ENCODE results near the gene FRMD4A. TPM values are rescaled to one million over a fixed set of nuclear protein-coding genes. Genes with fewer than 3 reads are reported as not detected.

Gene FRMD4A
- total RNA-seq, 1 experiment from 2014 or later: 7.1 TPM

- BruUV-seq (replicated peaks): no TSS peak
- TF ChIP-seq EZH2phosphoT487 (IDR thresholded peaks at IDR 0.05; ENCODE audit: borderline replicate concordance, low read length): no peak
- TF ChIP-seq EZH2 (IDR thresholded peaks at IDR 0.05; ENCODE audit: low read length, unreplicated experiment): no peak
- TF ChIP-seq CTCF (conservative IDR thresholded peaks at IDR 0.05; ENCODE audit: low read depth, low read length): no peak
- Histone ChIP-seq H3K27ac (ENCODE audit: low read length) (no peak overlapping the region), H4K20me1 (ENCODE audit: low read length) (no peaks in the 10 kb centered on the region), H3K36me3 (ENCODE audit: low read depth, low read length) (no peaks in the 10 kb centered on the region), H3K4me3 (ENCODE audit: low read length) (no peak overlapping the region), H3K4me2 (ENCODE audit: low read length) (no peak overlapping the region), H3F3A (ENCODE audit: low read length, unreplicated experiment) (no peaks in the 10 kb centered on the region), H3K4me1 (ENCODE audit: insufficient read depth, low read length) (peaks cover under 1% of the 10 kb centered on the region; the same call in 1 of the 2 replicates), H3K9ac (ENCODE audit: low read length) (no peak overlapping the region), H2AFZ (ENCODE audit: low read length) (no peak overlapping the region), H3K79me2 (ENCODE audit: low read length) (no peaks in the 10 kb centered on the region), H3K9me3 (ENCODE audit: low read length) (no peaks in the 10 kb centered on the region), H3K27me3 (ENCODE audit: low read length) (no peaks in the 10 kb centered on the region), H3K9me2 (replicated peaks; ENCODE audit: low read length) (no peaks in the 10 kb centered on the region)
- intact Hi-C loops (cut with micrococcal nuclease): no loop called here
- no peak for DNase-seq
- no peak for ATAC-seq
- POLR2A ChIA-PET (ENCODE audit: unreplicated experiment): no interaction called here
- CTCF ChIA-PET: no interaction called here
Observed at GRCh38 chr10:13834581-13835286, 496.0 kb downstream of the FRMD4A start.

- no peak overlapping the region for H3K4me3 ChIP-seq (ENCODE audit: low read length)
- no peak overlapping the region for H3K9ac ChIP-seq (ENCODE audit: low read length)
- BruUV-seq (replicated peaks): no TSS peak
- H3K9me2 ChIP-seq (replicated peaks; ENCODE audit: low read length): no peaks in the 10 kb centered on the region
- no peaks in the 10 kb centered on the region for H3K9me3 ChIP-seq (ENCODE audit: low read length)
- ATAC-seq (no peak), DNase-seq (no peak)
- H3K4me2 ChIP-seq (ENCODE audit: low read length): no peak overlapping the region
- intact Hi-C loops (cut with micrococcal nuclease): no loop called here
- no peaks in the 10 kb centered on the region for H3K4me1 ChIP-seq (ENCODE audit: insufficient read depth, low read length)
- H4K20me1 ChIP-seq (ENCODE audit: low read length): no peaks in the 10 kb centered on the region
- ChIA-PET POLR2A (ENCODE audit: unreplicated experiment) (no interaction called here), CTCF (no interaction called here)
- H3K27ac ChIP-seq (ENCODE audit: low read length): no peak overlapping the region
- TF ChIP-seq EZH2 (IDR thresholded peaks at IDR 0.05; ENCODE audit: low read length, unreplicated experiment) (no peak), CTCF (conservative IDR thresholded peaks at IDR 0.05; ENCODE audit: low read depth, low read length) (no peak), EZH2phosphoT487 (IDR thresholded peaks at IDR 0.05; ENCODE audit: borderline replicate concordance, low read length) (no peak)
- H2AFZ ChIP-seq (ENCODE audit: low read length): no peak overlapping the region
- no peaks in the 10 kb centered on the region for H3F3A ChIP-seq (ENCODE audit: low read length, unreplicated experiment)
- H3K36me3 ChIP-seq (ENCODE audit: low read depth, low read length): no peaks in the 10 kb centered on the region
- no peaks in the 10 kb centered on the region for H3K79me2 ChIP-seq (ENCODE audit: low read length)
- H3K27me3 ChIP-seq (ENCODE audit: low read length): no peaks in the 10 kb centered on the region
Observed at GRCh38 chr10:13831711-13832141, 499.0 kb downstream of the FRMD4A start.

GRCh38 chr10:13830385-13830784 lies 500.3 kb downstream of the FRMD4A start:
- ChIA-PET CTCF (no interaction called here), POLR2A (ENCODE audit: unreplicated experiment) (no interaction called here)
- no peak overlapping the region for H3K27ac ChIP-seq (ENCODE audit: low read length)
- BruUV-seq (replicated peaks): no TSS peak
- H3K9me2 ChIP-seq (replicated peaks; ENCODE audit: low read length): no peaks in the 10 kb centered on the region
- H3K9ac ChIP-seq (ENCODE audit: low read length): no peak overlapping the region
- TF ChIP-seq CTCF (conservative IDR thresholded peaks at IDR 0.05; ENCODE audit: low read depth, low read length) (no peak), EZH2phosphoT487 (IDR thresholded peaks at IDR 0.05; ENCODE audit: borderline replicate concordance, low read length) (no peak), EZH2 (IDR thresholded peaks at IDR 0.05; ENCODE audit: low read length, unreplicated experiment) (no peak)
- H3K4me1 ChIP-seq (ENCODE audit: insufficient read depth, low read length): no peaks in the 10 kb centered on the region
- intact Hi-C loops (cut with micrococcal nuclease): no loop called here
- no peak for ATAC-seq
- no peak for DNase-seq
- H3K9me3 ChIP-seq (ENCODE audit: low read length): no peaks in the 10 kb centered on the region
- H4K20me1 ChIP-seq (ENCODE audit: low read length): no peaks in the 10 kb centered on the region
- no peak overlapping the region for H2AFZ ChIP-seq (ENCODE audit: low read length)
- no peak overlapping the region for H3K4me3 ChIP-seq (ENCODE audit: low read length)
- H3K27me3 ChIP-seq (ENCODE audit: low read length): no peaks in the 10 kb centered on the region
- no peaks in the 10 kb centered on the region for H3F3A ChIP-seq (ENCODE audit: low read length, unreplicated experiment)
- H3K36me3 ChIP-seq (ENCODE audit: low read depth, low read length): no peaks in the 10 kb centered on the region
- H3K4me2 ChIP-seq (ENCODE audit: low read length): no peak overlapping the region
- H3K79me2 ChIP-seq (ENCODE audit: low read length): no peaks in the 10 kb centered on the region
